Measurements from ENCODE around the gene HS2ST1. TPM values are rescaled to one million over a fixed set of nuclear protein-coding genes. Genes with fewer than 3 reads are reported as not detected.

The HS2ST1 gene
- total RNA-seq, 1 experiment from 2014 or later, result 30.1 TPM

GRCh38 chr1:86976664-86977063 lies 62.2 kb downstream of the HS2ST1 start:
- intact Hi-C loops (cut with micrococcal nuclease), result no loop called here
- Histone ChIP-seq H2AFZ (ENCODE audit: low read depth, low read length, poor library complexity, severe bottlenecking) (no peak overlapping the region), H3K4me1 (ENCODE audit: control insufficient read depth in 1 of 2, insufficient read depth in 2 of 2, low read length in 2 of 2) (no peaks in the 10 kb centered on the region; a peak in 1 of 4 replicates), H3K27me3 (ENCODE audit: insufficient read depth, low read length) (no peaks in the 10 kb centered on the region), H3K4me3 (replicated peaks in 1 of 2; ENCODE audit: low read depth in 1 of 2, low read length in 2 of 2) (no peak overlapping the region), H4K20me1 (ENCODE audit: insufficient read depth) (no peaks in the 10 kb centered on the region), H3K9me3 (ENCODE audit: control insufficient read depth in 1 of 2, insufficient read depth in 1 of 2, low read depth in 1 of 2, low read length in 2 of 2) (no peaks in the 10 kb centered on the region), H3K36me3 (ENCODE audit: control insufficient read depth in 1 of 2, insufficient read depth in 2 of 2, low read length in 2 of 2) (no peaks in the 10 kb centered on the region), H3K9ac (ENCODE audit: low read length) (no peak overlapping the region), H3K4me2 (ENCODE audit: low read length) (no peak overlapping the region), H3K9me2 (ENCODE audit: insufficient read depth) (no peaks in the 10 kb centered on the region), H3K79me2 (ENCODE audit: insufficient read depth, low read length) (no peaks in the 10 kb centered on the region), H3K27ac (ENCODE audit: low read depth, low read length) (no peak overlapping the region)
- ChIA-PET POLR2A (no interaction called here), RAD21 (ENCODE audit: low non-redundant PET in 1 of 2, low total read pairs in 2 of 2, uncharacterized antibody in 2 of 2, unreplicated experiment in 2 of 2) (no interaction called here), CTCF (interaction anchor here (1.1 to 2.6 kb wide), 2 partner anchors 12 to 16 kb away, joined by 3 to 11 read pairs; no protein-coding TSS in a partner anchor)
- no TSS peak for BruUV-seq (replicated peaks)
- TF ChIP-seq EZH2 (IDR thresholded peaks at IDR 0.05), result no peak
- no peak for TF ChIP-seq EZH2phosphoT487 (IDR thresholded peaks at IDR 0.05; ENCODE audit: borderline replicate concordance)
- no peak for TF ChIP-seq ZFX (IDR thresholded peaks at IDR 0.05)
- TF ChIP-seq SP1 (IDR thresholded peaks at IDR 0.05; ENCODE audit: low read depth), result no peak
- TF ChIP-seq ELF1 (IDR thresholded peaks at IDR 0.05; ENCODE audit: borderline replicate concordance, low read depth), result no peak
- no peak for TF ChIP-seq CBX3 (IDR thresholded peaks at IDR 0.05; ENCODE audit: low read depth)
- TF ChIP-seq TCF7L2 (IDR thresholded peaks at IDR 0.05; ENCODE audit: borderline replicate concordance, extremely low read depth, insufficient read depth, insufficient read length), result no peak
- no peak for TF ChIP-seq SRF (IDR thresholded peaks at IDR 0.05; ENCODE audit: low read depth)
- TF ChIP-seq POLR2A (IDR thresholded peaks at IDR 0.05; ENCODE audit: borderline replicate concordance, extremely low read depth, insufficient read depth, insufficient read length), result no peak
- no peak for TF ChIP-seq SIN3A (IDR thresholded peaks at IDR 0.05; ENCODE audit: low read depth)
- no peak for TF ChIP-seq ZNF274 (IDR thresholded peaks at IDR 0.05; ENCODE audit: low read depth, low read length)
- no peak for TF ChIP-seq ATF3 (IDR thresholded peaks at IDR 0.05)
- TF ChIP-seq POLR2AphosphoS5 (IDR thresholded peaks at IDR 0.05; ENCODE audit: low read depth, low read length), result no peak
- TF ChIP-seq CTCF (IDR thresholded peaks at IDR 0.05 in 2 of 3, conservative IDR thresholded peaks at IDR 0.05 in 1 of 3; ENCODE audit: borderline replicate concordance in 1 of 3, insufficient read depth in 1 of 3, low read depth in 2 of 3, low read length in 2 of 3), result no peak
- no peak for TF ChIP-seq JUND (IDR thresholded peaks at IDR 0.05)
- no peak for TF ChIP-seq YY1 (IDR thresholded peaks at IDR 0.05; ENCODE audit: extremely low read depth, insufficient replicate concordance, low read depth, low read length)
- DNase-seq (ENCODE audit: low read depth, low spot score) (no peak), ATAC-seq (no peak)

Measured in HCT116 (cell line).